HG03045 (cell line): ENCODE measurements around the gene IZUMO1.

ENCODE experiments used
- ATAC-seq: cut with Tn5 transposase; IDR thresholded peaks from one replicate; pipeline ENCODE4 v1.9.1; 2021; ENCODE audit warnings: mild to moderate bottlenecking, moderate library complexity; ENCODE audit not compliant: unreplicated experiment

The IZUMO1 gene

GRCh38 chr19:48757741-48758144 is 11.0 kb upstream of the IZUMO1 start:
- no peak for ATAC-seq

GRCh38 chr19:48757089-48757675 is 10.5 kb upstream of the IZUMO1 start:
- no peak for ATAC-seq

GRCh38 chr19:48756686-48757085 is 10.0 kb upstream of the IZUMO1 start:
- no peak for ATAC-seq

- no peak for ATAC-seq
Measured at GRCh38 chr19:48756212-48756611, 9.5 kb upstream of the IZUMO1 start.

- ATAC-seq: no peak
Measured at GRCh38 chr19:48755787-48756186, 9.1 kb upstream of the IZUMO1 start.

GRCh38 chr19:48755084-48755641 is 8.5 kb upstream of the IZUMO1 start, which contains the start of gene FGF21:
Gene FGF21 (plus strand): TSS chr19:48755524. CDS start chr19:48756237, 713 bp downstream.
- ATAC-seq: no peak

GRCh38 chr19:48752496-48753365 is 6.0 kb upstream of the IZUMO1 start, which contains the start of gene FUT1:
Gene FUT1 (minus strand): TSS chr19:48752641. CDS start chr19:48751281, 1,360 bp downstream.
- ATAC-seq: no peak

- ATAC-seq: no peak
Measured at GRCh38 chr19:48751845-48752495, 5.3 kb upstream of the IZUMO1 start.

- ATAC-seq: no peak
Measured at GRCh38 chr19:48750771-48751504, 4.2 kb upstream of the IZUMO1 start.

- ATAC-seq: no peak
Measured at GRCh38 chr19:48750351-48750750, 3.6 kb upstream of the IZUMO1 start.

GRCh38 chr19:48749571-48750198 is 3.0 kb upstream of the IZUMO1 start:
- ATAC-seq: no peak

- no peak for ATAC-seq
Measured at GRCh38 chr19:48746110-48746509, 599 bp downstream of the IZUMO1 start.

- no peak for ATAC-seq
Measured at GRCh38 chr19:48745208-48745995, 1.3 kb downstream of the IZUMO1 start.

- no peak for ATAC-seq
Measured at GRCh38 chr19:48742096-48742495, 4.6 kb downstream of the IZUMO1 start.

GRCh38 chr19:48741129-48741999 is 5.3 kb downstream of the IZUMO1 start:
- ATAC-seq: no peak

GRCh38 chr19:48740164-48740972 is 6.3 kb downstream of the IZUMO1 start, which contains the start of gene RASIP1:
Gene RASIP1 (minus strand): TSS chr19:48740610. CDS start chr19:48740282, 328 bp downstream.
- no peak for ATAC-seq

- ATAC-seq: no peak
Measured at GRCh38 chr19:48739404-48740163, 7.1 kb downstream of the IZUMO1 start.
